ENCODE data around the gene PDE4B.

Gene PDE4B

GRCh38 chr1:66245691-66246090, 453.0 kb downstream of the PDE4B start:
- DNase-seq, result no peak

GRCh38 chr1:66246351-66247269, 453.9 kb downstream of the PDE4B start:
- DNase-seq, result no peak

GRCh38 chr1:66247415-66248208, 454.9 kb downstream of the PDE4B start:
- no peak for DNase-seq

GRCh38 chr1:66248257-66248656, 455.6 kb downstream of the PDE4B start:
- DNase-seq, result no peak

GRCh38 chr1:66248746-66249145, 456.1 kb downstream of the PDE4B start:
- peak; percentile 38 to 73 for DNase-seq

- no peak for DNase-seq
Measured at GRCh38 chr1:66250075-66250474, 457.4 kb downstream of the PDE4B start.

- DNase-seq, result peak; percentile 84 to 86
Measured at GRCh38 chr1:66250478-66250877, 457.8 kb downstream of the PDE4B start.

GRCh38 chr1:66251546-66251945, 458.9 kb downstream of the PDE4B start:
- DNase-seq, result peak; percentile 61 to 78

- peak; percentile 76 to 85 for DNase-seq
Measured at GRCh38 chr1:66253330-66253921, 460.7 kb downstream of the PDE4B start.

- no peak for DNase-seq
Measured at GRCh38 chr1:66254785-66255184, 462.1 kb downstream of the PDE4B start.

- no peak for DNase-seq
Measured at GRCh38 chr1:66256629-66257572, 464.2 kb downstream of the PDE4B start.

GRCh38 chr1:66258404-66259105, 465.9 kb downstream of the PDE4B start:
- DNase-seq, result no peak

GRCh38 chr1:66261364-66261763, 468.7 kb downstream of the PDE4B start:
- DNase-seq, result peak; percentile 50 to 57

GRCh38 chr1:66262208-66262963, 469.7 kb downstream of the PDE4B start:
- no peak for DNase-seq

- DNase-seq, result no peak
Measured at GRCh38 chr1:66265268-66265667, 472.6 kb downstream of the PDE4B start.

- no peak for DNase-seq
Measured at GRCh38 chr1:66265796-66266195, 473.1 kb downstream of the PDE4B start.

GRCh38 chr1:66266350-66266749, 473.7 kb downstream of the PDE4B start:
- no peak for DNase-seq

GRCh38 chr1:66266756-66267155, 474.1 kb downstream of the PDE4B start:
- no peak for DNase-seq

GRCh38 chr1:66267201-66267940, 474.7 kb downstream of the PDE4B start:
- peak in 1 of 2 donors; percentile 68 for DNase-seq

- no peak for DNase-seq
Measured at GRCh38 chr1:66269222-66269621, 476.5 kb downstream of the PDE4B start.

All from inflammatory macrophage treated with lipopolysaccharide for 1 hour (primary cell).